Activated CD8-positive, alpha-beta memory T cell treated with anti-CD3 and anti-CD28 coated beads for 4 hours (primary cell): Measurements from ENCODE around the gene PIK3R4.

Experiments
- DNase-seq, 2 donors: peaks; one replicate each; pipeline ENCODE4 v3.0.0-alpha.2; 2020; ENCODE audit warnings: low read depth in 2 of 2

Gene PIK3R4

GRCh38 chr3:130741946-130742610, 4.6 kb downstream of the PIK3R4 start:
- DNase-seq, result no peak

DNA sequence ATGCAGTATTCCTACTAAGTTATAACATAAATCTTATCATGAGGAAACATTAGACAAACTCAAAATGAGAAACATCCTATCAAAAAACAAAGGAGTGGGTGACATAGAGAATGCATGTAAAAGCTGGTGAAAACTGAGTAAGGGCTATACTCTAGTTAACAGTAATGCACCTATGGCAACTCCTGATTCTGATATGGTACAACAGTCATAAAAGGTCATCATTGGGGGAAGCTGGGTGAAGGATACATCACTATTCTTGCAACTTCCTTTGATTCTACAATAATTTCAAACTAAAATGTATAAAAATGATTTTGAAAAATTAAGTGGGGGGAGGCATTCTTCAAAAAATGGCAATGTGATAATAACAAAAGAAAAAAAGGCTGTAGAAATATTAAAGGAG, 6.8 kb downstream of the PIK3R4 start:
- DNase-seq, result no peak

DNA sequence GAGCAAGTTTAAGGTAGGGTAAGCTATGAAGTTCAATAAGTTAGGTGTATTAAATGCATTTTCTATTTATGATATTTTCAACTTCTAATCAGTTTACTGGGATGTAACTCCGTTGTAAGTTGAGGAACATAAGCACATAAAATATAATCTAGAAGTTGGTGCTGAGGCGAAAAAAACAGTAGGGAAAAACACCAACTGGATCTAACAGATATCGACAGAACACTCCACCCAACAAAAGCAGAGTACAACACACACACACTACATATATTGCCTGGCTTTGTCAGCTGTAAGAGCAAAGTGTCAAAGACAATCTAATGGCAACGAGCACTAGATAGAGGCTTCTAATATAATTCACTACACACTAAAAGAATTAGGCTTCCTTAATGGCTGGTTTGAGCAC, 8.4 kb downstream of the PIK3R4 start:
- no peak for DNase-seq

DNA sequence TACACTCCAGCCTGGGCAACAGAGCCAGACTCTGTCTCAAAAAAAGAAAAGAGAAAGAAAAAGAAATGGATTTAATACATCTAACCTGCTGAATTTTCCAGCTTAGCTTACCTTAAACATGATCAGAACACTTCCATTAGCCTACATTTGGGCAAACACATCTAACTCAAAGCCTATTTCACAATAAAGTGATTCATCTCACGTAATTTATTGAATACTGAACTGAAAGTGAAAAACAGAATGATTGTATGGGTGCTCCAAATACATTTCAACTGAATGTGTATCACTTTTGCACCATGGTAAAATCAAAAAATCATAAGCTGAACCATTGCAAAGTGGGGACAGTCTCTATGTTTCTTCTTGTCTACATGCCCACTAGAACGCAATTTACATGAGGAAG, 9.0 kb downstream of the PIK3R4 start:
- DNase-seq, result no peak

GRCh38 chr3:130733236-130733875, 13.3 kb downstream of the PIK3R4 start:
- no peak for DNase-seq

- no peak for DNase-seq
Measured at GRCh38 chr3:130732501-130732900, 14.1 kb downstream of the PIK3R4 start.

DNA sequence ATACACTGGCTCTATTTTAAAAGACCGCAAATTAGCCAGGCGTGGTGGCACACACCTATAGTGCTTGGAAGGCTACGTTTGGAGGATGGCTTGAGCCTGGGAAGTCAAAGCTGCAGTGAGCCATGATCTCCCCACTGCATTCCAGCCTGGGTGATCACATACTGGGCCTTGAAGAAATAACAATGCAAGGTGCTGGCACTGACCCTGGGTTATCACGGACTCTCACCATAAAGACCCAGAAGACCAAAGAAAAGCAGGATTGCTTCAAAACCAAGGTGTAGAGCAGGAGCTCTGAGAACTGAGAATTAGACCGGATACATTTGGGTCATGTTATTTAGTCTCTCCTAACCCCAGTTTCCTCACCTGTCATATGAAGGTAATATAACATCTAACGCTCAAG, 14.8 kb downstream of the PIK3R4 start:
- no peak for DNase-seq

DNA sequence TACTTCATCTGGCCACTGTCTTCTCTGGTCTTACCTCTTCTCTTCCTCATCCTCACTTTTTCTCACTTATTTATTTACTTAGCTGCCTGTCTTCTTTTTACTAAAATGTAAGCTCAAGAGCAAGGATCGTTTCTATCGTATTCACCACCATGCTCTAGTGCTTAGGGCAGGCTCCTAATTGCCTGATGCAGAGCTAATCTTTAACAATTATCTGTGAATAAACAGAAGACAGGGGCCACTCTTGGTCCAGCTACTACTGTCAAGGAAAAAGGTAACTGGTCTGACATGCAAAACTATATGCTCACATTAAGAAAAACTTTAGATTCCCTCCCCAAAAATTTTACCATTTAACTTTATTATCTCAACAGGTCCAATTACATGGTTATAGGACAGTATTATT, 17.5 kb downstream of the PIK3R4 start:
- DNase-seq, result no peak

DNA sequence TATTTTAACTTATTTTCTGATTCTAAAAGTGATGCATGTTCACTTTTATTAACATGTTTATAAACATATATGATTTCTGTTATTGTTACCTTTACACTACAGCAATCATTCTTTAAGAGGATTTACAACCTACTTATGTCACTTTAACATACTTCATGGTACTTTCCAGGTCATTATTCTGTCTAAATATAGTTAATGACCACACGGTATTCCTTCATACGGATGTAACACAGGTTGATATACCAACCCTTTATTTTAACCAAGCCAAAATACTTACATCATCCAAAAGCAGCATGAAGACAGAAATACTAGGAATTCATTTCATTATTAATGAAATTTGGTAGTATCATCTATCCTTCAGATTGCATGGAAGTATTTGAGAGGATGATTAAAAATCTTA, 18.6 kb downstream of the PIK3R4 start:
- no peak for DNase-seq

DNA sequence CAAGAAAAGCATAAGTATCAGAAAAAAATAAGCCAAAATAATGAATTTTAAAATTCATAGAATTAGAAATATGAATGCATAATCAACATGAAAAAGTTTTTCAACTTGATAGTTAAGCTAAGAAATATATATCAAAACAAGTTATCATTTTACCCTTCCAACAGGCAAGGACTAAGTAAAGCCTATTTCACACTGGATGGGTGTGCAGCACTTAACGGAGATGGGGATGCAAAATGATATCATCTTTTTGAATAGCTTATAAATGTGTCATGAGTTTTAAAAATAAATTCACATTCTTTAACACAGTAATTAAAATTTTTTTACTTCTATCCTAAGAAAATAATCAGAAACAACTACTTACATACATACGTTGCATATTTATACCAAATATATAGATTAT, 20.9 kb downstream of the PIK3R4 start:
- DNase-seq, result no peak

GRCh38 chr3:130715616-130716015, 31.0 kb downstream of the PIK3R4 start:
- DNase-seq, result no peak

GRCh38 chr3:130712718-130713423, 33.8 kb downstream of the PIK3R4 start:
- DNase-seq, result no peak

DNA sequence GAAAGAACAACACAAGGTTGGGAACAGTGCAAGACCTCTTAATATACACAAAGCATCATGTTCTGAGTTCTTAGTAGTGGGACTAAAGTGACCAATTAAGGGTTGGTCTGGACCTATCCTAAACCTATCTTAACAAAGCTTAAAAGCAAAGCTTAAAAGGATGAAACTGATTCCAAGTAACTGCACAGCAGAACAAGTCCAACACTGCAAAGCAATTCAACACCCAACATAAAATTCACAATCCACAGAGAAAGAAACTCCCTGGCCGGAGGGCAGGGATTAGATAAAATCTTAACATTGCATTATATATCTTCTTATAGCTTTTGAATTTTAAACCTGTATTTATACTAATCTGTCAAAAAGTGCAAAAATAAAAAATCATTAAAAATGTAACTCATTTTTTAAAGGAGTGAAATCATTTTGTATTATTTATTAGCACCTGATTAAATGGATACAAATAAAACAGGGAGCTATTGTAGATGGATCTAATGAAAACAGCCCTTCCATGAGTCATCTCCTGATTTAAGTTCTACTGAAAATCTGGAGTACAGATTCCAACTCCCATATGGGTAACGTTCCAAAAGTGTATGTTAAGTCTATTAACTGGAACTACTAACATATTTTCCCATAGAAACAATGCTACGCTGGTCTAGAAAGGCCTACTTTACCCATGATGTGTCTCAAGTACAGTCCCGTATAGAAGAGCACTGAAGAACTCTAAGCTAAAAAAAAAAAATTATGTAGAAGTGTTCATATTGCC, 34.9 kb downstream of the PIK3R4 start:
- DNase-seq, result no peak

- DNase-seq, result no peak
Measured at GRCh38 chr3:130709671-130710070, 37.0 kb downstream of the PIK3R4 start.

DNA sequence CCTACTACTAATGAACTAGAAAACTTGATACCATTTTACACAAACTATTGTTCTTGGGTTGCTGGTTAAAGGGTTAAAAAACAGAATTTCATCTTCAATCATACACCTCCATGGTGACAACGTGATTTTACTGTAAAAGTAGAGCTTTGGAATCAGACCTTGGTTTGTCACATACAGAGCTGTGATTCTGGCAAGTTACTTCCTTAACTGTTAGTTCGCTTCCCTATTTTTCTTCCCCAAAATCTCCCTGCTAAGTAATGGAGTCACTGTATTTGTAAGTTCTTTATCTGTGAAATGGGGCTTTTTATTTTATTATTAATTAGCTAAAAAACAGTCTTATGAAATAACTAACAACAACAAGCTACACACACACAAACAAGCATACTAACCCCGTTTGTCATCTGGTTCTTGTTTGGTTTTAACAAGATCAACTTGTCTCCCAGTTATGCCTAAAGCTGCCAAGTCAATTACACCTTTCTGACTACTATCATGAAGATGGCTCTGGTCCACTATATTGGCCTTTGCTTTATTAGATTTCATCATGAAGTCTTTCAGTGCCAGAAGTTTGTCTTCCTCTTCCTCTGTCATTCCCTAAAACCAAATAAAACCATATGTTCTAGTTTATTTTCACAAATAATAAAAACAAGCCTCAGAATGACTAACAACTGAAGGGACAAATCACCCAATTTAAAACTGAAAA, 38.6 kb downstream of the PIK3R4 start:
- DNase-seq, result no peak

DNA sequence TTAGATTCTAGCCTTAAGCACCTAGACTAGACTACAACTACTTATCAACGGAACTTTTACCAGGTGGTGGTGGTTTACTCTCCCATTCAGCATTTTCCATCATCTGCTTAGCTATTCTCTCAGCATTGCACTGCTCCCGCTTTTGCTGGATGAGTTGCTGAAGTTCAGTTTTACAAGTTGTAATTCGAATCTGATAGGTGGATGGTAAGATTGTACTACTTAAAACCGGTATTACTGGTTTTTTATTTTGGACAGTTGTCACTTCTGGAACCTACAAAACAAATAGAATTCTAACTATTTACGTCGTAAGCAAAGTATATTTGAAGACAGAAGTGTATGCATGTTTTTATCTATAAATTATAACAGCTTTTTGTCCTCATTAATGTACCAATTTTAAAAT, 41.1 kb downstream of the PIK3R4 start:
- no peak for DNase-seq

DNA sequence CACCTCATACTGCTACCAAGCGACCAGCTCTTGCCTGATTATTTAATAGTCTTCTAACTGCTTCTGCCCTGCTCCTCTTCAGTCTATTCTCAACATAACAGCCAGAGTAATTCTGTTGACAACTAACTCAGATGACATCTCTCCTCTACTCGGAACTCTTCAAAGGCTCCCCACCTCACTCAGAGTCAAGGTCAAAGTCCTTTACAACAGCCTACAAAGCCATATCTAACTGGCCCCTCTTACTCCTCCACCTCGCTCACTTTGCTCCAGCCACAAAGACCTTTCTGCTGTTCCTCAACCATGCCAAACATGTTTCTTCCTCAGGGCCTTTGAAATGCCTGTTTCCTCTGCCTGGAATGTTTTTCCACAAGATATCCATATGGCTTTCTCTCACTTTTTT, 43.6 kb downstream of the PIK3R4 start:
- no peak for DNase-seq

GRCh38 chr3:130700541-130700940, 46.1 kb downstream of the PIK3R4 start:
- no peak for DNase-seq

DNA sequence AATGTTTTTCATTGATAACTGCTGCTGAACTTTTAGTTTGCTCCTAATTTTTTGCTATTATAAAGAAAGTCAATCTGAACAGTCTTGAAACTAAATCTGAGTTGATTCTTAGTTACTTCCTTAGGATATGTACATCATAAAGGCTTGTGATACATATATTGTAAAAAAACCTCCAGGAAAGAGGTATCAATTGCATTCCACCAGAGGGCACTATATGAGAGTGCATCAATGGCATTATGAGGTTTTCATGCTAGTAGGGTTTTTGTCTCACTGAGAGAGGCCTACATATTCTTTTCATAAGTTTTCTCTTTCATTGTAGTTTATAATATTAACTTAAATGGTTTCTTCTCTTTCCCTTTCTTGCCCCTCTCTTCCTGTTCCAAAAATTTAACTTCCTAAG, 46.9 kb downstream of the PIK3R4 start:
- DNase-seq, result no peak

GRCh38 chr3:130693314-130693713, 53.3 kb downstream of the PIK3R4 start:
- no peak for DNase-seq

DNA sequence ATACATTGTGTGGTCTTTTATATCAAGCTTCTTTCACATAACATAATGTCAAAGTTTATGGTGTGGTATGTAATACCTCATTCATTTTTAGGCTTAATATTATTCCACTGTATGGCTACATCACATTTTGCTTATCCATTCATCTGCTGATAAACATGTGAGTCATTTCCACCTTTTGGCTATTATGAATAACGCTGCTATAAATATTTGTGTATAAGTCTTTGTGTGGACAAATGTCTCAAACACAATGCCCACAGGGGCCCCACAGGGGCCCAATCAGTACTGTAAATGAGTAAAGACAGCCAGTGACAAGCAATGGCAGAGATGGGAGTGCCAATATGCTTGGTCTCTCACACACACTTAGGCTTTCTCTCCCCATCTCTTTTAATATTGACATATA, 54.2 kb downstream of the PIK3R4 start:
- DNase-seq, result no peak
